ENCODE results near the gene VPS18. TPM values are rescaled to one million over a fixed set of nuclear protein-coding genes. Genes with fewer than 3 reads are reported as not detected.

The VPS18 gene
- total and polyA plus RNA-seq, 2 experiments from 2014 or later, result 15.8 to 32.7 TPM

GRCh38 chr15:40881351-40881750 is 12.9 kb upstream of the VPS18 start:
- Histone ChIP-seq H2AFZ (no peak overlapping the region), H3K27me3 (replicated peaks; ENCODE audit: insufficient read depth) (no peaks in the 10 kb centered on the region), H3K4me1 (ENCODE audit: insufficient read depth) (no peaks in the 10 kb centered on the region), H3K9me2 (ENCODE audit: insufficient read depth) (no peaks in the 10 kb centered on the region), H3K27ac (no peak overlapping the region), H3K9me3 (ENCODE audit: low read depth) (no peaks in the 10 kb centered on the region), H3F3A (ENCODE audit: insufficient read depth) (no peaks in the 10 kb centered on the region), H4K20me1 (ENCODE audit: insufficient read depth) (no peaks in the 10 kb centered on the region), H3K9ac (no peak overlapping the region), H3K4me3 (no peak overlapping the region), H3K4me2 (ENCODE audit: unreplicated experiment) (no peak overlapping the region), H3K79me2 (ENCODE audit: insufficient read depth) (no peaks in the 10 kb centered on the region), H3K36me3 (ENCODE audit: low read depth) (no peaks in the 10 kb centered on the region)
- WGBS, 2 experiments (ENCODE audit: low coverage in 1 of 2, low lambda C conversion rate in 2 of 2, missing lambda C conversion rate in 2 of 2), result 65 to 73% methylated on average over 6 of the region's 6 CpGs
- DNase-seq, result no peak
- in situ Hi-C loops (cut with MboI), result no loop called here
- TF ChIP-seq EZH2 (IDR thresholded peaks at IDR 0.05; ENCODE audit: insufficient read depth, poor library complexity, severe bottlenecking) (no peak), EZH2phosphoT487 (IDR thresholded peaks at IDR 0.05; ENCODE audit: insufficient read depth, low read depth) (no peak)

GRCh38 chr15:40886586-40886985 is 7.7 kb upstream of the VPS18 start:
- in situ Hi-C loops (cut with MboI), result no loop called here
- Histone ChIP-seq H3K27me3 (replicated peaks; ENCODE audit: insufficient read depth) (no peaks in the 10 kb centered on the region), H3K9ac (no peak overlapping the region), H4K20me1 (ENCODE audit: insufficient read depth) (no peaks in the 10 kb centered on the region), H3K79me2 (ENCODE audit: insufficient read depth) (no peaks in the 10 kb centered on the region), H3K4me2 (ENCODE audit: unreplicated experiment) (no peak overlapping the region), H3K9me2 (ENCODE audit: insufficient read depth) (no peaks in the 10 kb centered on the region), H3K4me3 (no peak overlapping the region), H3K9me3 (ENCODE audit: low read depth) (no peaks in the 10 kb centered on the region), H3K27ac (no peak overlapping the region), H2AFZ (no peak overlapping the region), H3K4me1 (ENCODE audit: insufficient read depth) (no peaks in the 10 kb centered on the region), H3F3A (ENCODE audit: insufficient read depth) (no peaks in the 10 kb centered on the region), H3K36me3 (ENCODE audit: low read depth) (no peaks in the 10 kb centered on the region)
- no peak for DNase-seq
- TF ChIP-seq EZH2phosphoT487 (IDR thresholded peaks at IDR 0.05; ENCODE audit: insufficient read depth, low read depth), result no peak
- TF ChIP-seq EZH2 (IDR thresholded peaks at IDR 0.05; ENCODE audit: insufficient read depth, poor library complexity, severe bottlenecking), result no peak
- WGBS, 2 experiments (ENCODE audit: low coverage in 1 of 2, low lambda C conversion rate in 2 of 2, missing lambda C conversion rate in 2 of 2), result 5 to 13% methylated on average over 1 of the region's 1 CpG

- Histone ChIP-seq H3K4me2 (ENCODE audit: unreplicated experiment) (no peak overlapping the region), H3K4me3 (no peak overlapping the region), H3K36me3 (ENCODE audit: low read depth) (no peaks in the 10 kb centered on the region), H3K9me2 (ENCODE audit: insufficient read depth) (no peaks in the 10 kb centered on the region), H3K27me3 (replicated peaks; ENCODE audit: insufficient read depth) (no peaks in the 10 kb centered on the region), H3K9me3 (ENCODE audit: low read depth) (no peaks in the 10 kb centered on the region), H4K20me1 (ENCODE audit: insufficient read depth) (no peaks in the 10 kb centered on the region), H3K79me2 (ENCODE audit: insufficient read depth) (no peaks in the 10 kb centered on the region), H3K27ac (no peak overlapping the region), H3K4me1 (ENCODE audit: insufficient read depth) (no peaks in the 10 kb centered on the region), H3F3A (ENCODE audit: insufficient read depth) (no peaks in the 10 kb centered on the region), H2AFZ (no peak overlapping the region), H3K9ac (no peak overlapping the region)
- TF ChIP-seq EZH2 (IDR thresholded peaks at IDR 0.05; ENCODE audit: insufficient read depth, poor library complexity, severe bottlenecking), result no peak
- no peak for DNase-seq
- in situ Hi-C loops (cut with MboI), result no loop called here
These were observed 5.1 kb upstream of the VPS18 start for GRCh38 chr15:40889112-40889511.

- peaks cover 18% of the 10 kb centered on the region for H3K79me2 ChIP-seq (ENCODE audit: insufficient read depth)
- H3K36me3 ChIP-seq (ENCODE audit: low read depth), result no peaks in the 10 kb centered on the region
- WGBS, 2 experiments (ENCODE audit: low coverage in 1 of 2, low lambda C conversion rate in 2 of 2, missing lambda C conversion rate in 2 of 2), result 73 to 83% methylated on average over 5 of the region's 5 CpGs
- no peak overlapping the region for H3K27ac ChIP-seq
- H2AFZ ChIP-seq, result no peak overlapping the region
- in situ Hi-C loops (cut with MboI), result no loop called here
- no peak overlapping the region for H3K4me3 ChIP-seq
- H3K4me2 ChIP-seq (ENCODE audit: unreplicated experiment), result no peak overlapping the region
- DNase-seq, result no peak
- no peaks in the 10 kb centered on the region for H3K9me3 ChIP-seq (ENCODE audit: low read depth)
- no peak for TF ChIP-seq EZH2phosphoT487 (IDR thresholded peaks at IDR 0.05; ENCODE audit: insufficient read depth, low read depth)
- no peak for TF ChIP-seq EZH2 (IDR thresholded peaks at IDR 0.05; ENCODE audit: insufficient read depth, poor library complexity, severe bottlenecking)
- no peaks in the 10 kb centered on the region for H3F3A ChIP-seq (ENCODE audit: insufficient read depth)
- H3K9me2 ChIP-seq (ENCODE audit: insufficient read depth), result no peaks in the 10 kb centered on the region
- H3K27me3 ChIP-seq (replicated peaks; ENCODE audit: insufficient read depth), result no peaks in the 10 kb centered on the region
- no peak overlapping the region for H3K9ac ChIP-seq
- H3K4me1 ChIP-seq (ENCODE audit: insufficient read depth), result 0 out of 2 replicates have a peak, but pooled peaks cover 8% of the 10 kb centered on the region
- no peaks in the 10 kb centered on the region for H4K20me1 ChIP-seq (ENCODE audit: insufficient read depth)
These were observed 3.1 kb upstream of the VPS18 start for GRCh38 chr15:40891138-40891537.

- H3K4me2 ChIP-seq (ENCODE audit: unreplicated experiment), result no peak overlapping the region
- H3K9me3 ChIP-seq (ENCODE audit: low read depth), result no peaks in the 10 kb centered on the region
- WGBS, 2 experiments (ENCODE audit: low coverage in 1 of 2, low lambda C conversion rate in 2 of 2, missing lambda C conversion rate in 2 of 2), result 15 to 19% methylated on average over 4 of the region's 4 CpGs
- H3K9me2 ChIP-seq (ENCODE audit: insufficient read depth), result no peaks in the 10 kb centered on the region
- peak; percentile 73 for DNase-seq
- H3K79me2 ChIP-seq (ENCODE audit: insufficient read depth), result peaks cover 26% of the 10 kb centered on the region
- H3K4me1 ChIP-seq (ENCODE audit: insufficient read depth), result 0 out of 2 replicates have a peak, but pooled peaks cover 8% of the 10 kb centered on the region
- H3K36me3 ChIP-seq (ENCODE audit: low read depth), result no peaks in the 10 kb centered on the region
- H3F3A ChIP-seq (ENCODE audit: insufficient read depth), result no peaks in the 10 kb centered on the region
- no peak overlapping the region for H3K4me3 ChIP-seq
- H2AFZ ChIP-seq, result no peak overlapping the region
- H4K20me1 ChIP-seq (ENCODE audit: insufficient read depth), result no peaks in the 10 kb centered on the region
- TF ChIP-seq EZH2 (IDR thresholded peaks at IDR 0.05; ENCODE audit: insufficient read depth, poor library complexity, severe bottlenecking), result no peak
- TF ChIP-seq EZH2phosphoT487 (IDR thresholded peaks at IDR 0.05; ENCODE audit: insufficient read depth, low read depth), result no peak
- in situ Hi-C loops (cut with MboI), result no loop called here
- no peak overlapping the region for H3K27ac ChIP-seq
- H3K27me3 ChIP-seq (replicated peaks; ENCODE audit: insufficient read depth), result no peaks in the 10 kb centered on the region
- no peak overlapping the region for H3K9ac ChIP-seq
These were observed 2.3 kb upstream of the VPS18 start for GRCh38 chr15:40891810-40892446.

Data from GM23248 (cell line).